ENCODE results near the gene EIF5B.
"Not testable (repeated sequence)": the region's sequence is repeated elsewhere in the genome, so short reads cannot be mapped to it uniquely, and the experiment has no call there.

The EIF5B gene, protein sequence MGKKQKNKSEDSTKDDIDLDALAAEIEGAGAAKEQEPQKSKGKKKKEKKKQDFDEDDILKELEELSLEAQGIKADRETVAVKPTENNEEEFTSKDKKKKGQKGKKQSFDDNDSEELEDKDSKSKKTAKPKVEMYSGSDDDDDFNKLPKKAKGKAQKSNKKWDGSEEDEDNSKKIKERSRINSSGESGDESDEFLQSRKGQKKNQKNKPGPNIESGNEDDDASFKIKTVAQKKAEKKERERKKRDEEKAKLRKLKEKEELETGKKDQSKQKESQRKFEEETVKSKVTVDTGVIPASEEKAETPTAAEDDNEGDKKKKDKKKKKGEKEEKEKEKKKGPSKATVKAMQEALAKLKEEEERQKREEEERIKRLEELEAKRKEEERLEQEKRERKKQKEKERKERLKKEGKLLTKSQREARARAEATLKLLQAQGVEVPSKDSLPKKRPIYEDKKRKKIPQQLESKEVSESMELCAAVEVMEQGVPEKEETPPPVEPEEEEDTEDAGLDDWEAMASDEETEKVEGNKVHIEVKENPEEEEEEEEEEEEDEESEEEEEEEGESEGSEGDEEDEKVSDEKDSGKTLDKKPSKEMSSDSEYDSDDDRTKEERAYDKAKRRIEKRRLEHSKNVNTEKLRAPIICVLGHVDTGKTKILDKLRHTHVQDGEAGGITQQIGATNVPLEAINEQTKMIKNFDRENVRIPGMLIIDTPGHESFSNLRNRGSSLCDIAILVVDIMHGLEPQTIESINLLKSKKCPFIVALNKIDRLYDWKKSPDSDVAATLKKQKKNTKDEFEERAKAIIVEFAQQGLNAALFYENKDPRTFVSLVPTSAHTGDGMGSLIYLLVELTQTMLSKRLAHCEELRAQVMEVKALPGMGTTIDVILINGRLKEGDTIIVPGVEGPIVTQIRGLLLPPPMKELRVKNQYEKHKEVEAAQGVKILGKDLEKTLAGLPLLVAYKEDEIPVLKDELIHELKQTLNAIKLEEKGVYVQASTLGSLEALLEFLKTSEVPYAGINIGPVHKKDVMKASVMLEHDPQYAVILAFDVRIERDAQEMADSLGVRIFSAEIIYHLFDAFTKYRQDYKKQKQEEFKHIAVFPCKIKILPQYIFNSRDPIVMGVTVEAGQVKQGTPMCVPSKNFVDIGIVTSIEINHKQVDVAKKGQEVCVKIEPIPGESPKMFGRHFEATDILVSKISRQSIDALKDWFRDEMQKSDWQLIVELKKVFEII

GRCh38 chr2:99337113-99338028, at the start of gene EIF5B:
Gene EIF5B (plus strand): TSS chr2:99337389. CDS start chr2:99337555, 166 bp downstream.
- DNase-seq = peak; percentile 89

GRCh38 chr2:99297994-99298393, 39.2 kb upstream of the EIF5B start:
- no peak for DNase-seq

- DNase-seq = no peak
Observed at GRCh38 chr2:99299580-99299979, 37.6 kb upstream of the EIF5B start.

- DNase-seq = not testable (repeated sequence)
Observed at GRCh38 chr2:99301097-99301496, 36.1 kb upstream of the EIF5B start, which contains the start of gene LYG1. Gene LYG1 (minus strand): TSS chr2:99301197. CDS start chr2:99295670, 5,527 bp downstream.

- DNase-seq = no peak
Observed at GRCh38 chr2:99317161-99317872, 19.9 kb upstream of the EIF5B start.

- not testable (repeated sequence) for DNase-seq
Observed at GRCh38 chr2:99317873-99318200, 19.4 kb upstream of the EIF5B start.

GRCh38 chr2:99325384-99325783, 11.8 kb upstream of the EIF5B start:
- no peak for DNase-seq

DNA sequence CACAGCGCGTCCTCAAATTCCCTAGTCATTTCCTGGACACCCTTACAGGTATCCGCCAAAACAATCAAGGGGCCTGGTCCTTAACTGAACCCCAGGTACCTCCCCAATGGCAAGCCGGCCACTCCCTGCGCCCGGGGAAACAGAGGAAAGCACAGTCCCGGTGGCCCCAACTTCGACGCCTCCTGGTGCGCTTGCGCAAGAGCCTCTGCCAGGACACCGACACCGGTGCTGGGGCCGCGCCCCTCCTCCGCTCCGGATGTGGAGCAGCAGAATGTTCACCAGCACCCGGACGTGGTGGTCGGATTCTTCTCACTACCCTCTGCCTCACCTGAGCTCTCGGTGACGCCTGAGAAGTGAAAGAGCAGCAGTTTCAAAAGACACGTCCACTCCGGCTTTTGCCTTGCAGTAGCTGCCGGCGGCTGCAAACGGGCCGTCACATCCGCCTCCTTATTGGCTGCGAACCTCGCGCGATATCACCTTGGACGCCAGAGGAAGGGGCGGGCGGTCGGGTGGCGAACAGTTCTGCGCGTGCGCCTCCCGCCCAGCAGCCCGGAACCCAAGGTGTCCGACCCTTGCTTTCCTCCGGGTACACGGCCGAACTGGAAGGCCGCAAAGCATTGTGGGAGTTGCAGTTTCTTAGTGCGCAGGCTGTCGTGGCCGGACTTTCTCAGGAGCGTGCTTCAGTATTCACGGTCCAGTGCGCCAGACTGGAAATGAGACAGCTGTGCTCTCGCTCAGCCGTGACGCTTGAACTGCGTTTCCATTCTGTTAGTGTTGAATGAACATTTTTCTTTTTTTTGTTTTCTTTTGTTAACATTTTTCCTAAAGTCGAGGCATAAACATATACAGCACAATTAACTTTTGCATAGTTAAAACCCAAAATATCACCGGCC, 1.0 kb upstream of the EIF5B start, which contains the start of gene TXNDC9:
TXNDC9 (minus strand) TSS at position 423 of the 893 bp plus-strand sequence. CDS start 3,123 bp downstream, outside the sequence.
- peak; percentile 100 for DNase-seq

GRCh38 chr2:99336804-99337112, 431 bp upstream of the EIF5B start:
- DNase-seq = no peak

GRCh38 chr2:99338029-99338585, 918 bp downstream of the EIF5B start:
- no peak for DNase-seq

DNA sequence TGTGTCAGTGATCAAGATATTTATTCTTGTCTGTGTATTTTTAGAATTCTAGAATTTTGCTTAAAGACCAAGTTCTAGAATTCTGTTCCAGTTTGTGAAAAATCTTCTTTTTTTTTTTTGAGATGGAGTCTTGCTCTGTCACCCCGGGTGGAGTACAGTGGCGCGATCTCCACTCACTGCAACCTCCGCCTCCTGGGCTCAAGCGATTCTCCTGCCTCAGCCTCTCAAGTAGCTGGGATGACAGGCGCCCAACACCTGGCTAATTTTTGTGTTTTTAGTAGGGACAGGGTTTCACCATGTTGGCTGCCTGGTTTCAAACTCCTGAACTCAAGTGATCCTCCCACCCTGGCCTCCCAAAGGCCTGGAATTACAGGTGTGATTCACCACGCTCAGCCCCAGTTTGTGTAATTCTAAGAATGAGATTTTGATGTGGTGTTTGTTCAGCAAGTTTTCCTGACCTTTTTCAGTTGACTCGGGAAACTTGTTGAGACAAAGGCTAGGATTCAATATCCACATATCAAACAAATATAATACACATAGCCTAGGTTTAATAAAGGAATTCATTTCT, 3.6 kb downstream of the EIF5B start:
- no peak for DNase-seq

GRCh38 chr2:99342536-99342935, 5.3 kb downstream of the EIF5B start:
- no peak for DNase-seq

DNA sequence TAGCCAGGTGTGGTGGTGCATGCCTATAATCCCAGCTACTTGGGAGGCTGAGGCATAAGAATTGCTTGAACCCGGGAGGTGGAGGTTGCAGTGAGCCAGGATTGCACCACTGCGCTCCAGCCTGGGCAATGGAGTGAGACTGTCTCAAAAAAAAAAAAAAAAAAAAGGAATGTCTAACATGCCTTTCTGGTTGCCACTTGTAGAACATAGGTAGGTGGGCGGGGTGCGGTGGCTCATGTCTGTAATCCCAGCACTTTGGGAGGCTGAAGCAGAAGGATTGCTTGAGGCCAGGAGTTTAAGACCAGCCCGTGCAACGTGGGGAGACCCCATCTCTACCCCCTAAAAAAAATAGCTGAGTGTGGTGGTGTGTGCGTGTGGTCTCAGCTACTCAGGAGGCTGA, 8.3 kb downstream of the EIF5B start:
- DNase-seq = not testable (repeated sequence)

- no peak for DNase-seq
Observed at GRCh38 chr2:99346218-99346617, 9.0 kb downstream of the EIF5B start.

GRCh38 chr2:99348173-99348572, 11.0 kb downstream of the EIF5B start:
- DNase-seq = no peak

DNA sequence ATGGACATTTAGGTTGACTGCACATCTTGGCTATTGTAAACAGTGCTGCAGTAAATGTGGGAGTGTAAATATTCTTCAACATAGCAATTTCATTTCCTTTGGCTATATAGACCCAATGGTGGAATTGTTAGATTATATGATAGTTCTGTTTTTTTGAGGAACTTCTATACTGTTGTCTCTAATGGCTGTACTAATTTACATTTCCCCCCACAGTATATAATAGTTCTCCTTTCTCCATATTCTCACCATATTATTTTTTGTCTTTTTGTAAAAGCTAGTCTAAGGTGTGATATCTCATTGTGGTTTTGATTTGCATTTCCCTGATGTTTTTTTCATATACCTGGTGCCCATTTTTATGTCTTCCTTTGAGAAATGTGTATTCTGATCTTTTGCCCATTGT, 13.0 kb downstream of the EIF5B start:
- DNase-seq = no peak

DNA sequence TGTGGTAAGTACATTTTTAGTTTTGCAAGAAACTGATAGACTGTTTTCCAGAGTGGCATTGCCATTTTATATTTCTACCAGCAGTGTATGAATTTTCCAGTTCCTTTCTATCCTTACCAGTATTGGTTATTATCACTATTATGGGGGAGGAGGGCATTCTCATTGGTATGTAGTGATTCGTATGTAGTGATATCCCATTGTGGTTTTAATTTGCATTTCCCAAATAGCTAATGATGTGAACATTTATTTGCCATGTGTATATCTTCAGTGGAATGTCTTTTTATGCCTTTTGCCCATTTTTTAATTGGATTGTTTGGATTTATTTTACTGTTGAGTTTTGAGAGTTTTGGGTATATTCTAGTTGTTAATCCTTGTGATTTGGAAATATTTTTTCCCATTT, 16.9 kb downstream of the EIF5B start:
- DNase-seq = no peak

- DNase-seq = not testable (repeated sequence)
Observed at GRCh38 chr2:99354825-99355224, 17.6 kb downstream of the EIF5B start.

GRCh38 chr2:99356853-99357252, 19.7 kb downstream of the EIF5B start:
- DNase-seq = no peak

- no peak for DNase-seq
Observed at GRCh38 chr2:99365661-99366060, 28.5 kb downstream of the EIF5B start.
